HG03108 (cell line): ENCODE measurements around the gene MIS18A.

Experiments
- ATAC-seq: cut with Tn5 transposase; IDR thresholded peaks from one replicate; pipeline ENCODE4 v1.9.1; 2021; ENCODE audit warnings: moderate library complexity; ENCODE audit not compliant: unreplicated experiment

Gene MIS18A

DNA sequence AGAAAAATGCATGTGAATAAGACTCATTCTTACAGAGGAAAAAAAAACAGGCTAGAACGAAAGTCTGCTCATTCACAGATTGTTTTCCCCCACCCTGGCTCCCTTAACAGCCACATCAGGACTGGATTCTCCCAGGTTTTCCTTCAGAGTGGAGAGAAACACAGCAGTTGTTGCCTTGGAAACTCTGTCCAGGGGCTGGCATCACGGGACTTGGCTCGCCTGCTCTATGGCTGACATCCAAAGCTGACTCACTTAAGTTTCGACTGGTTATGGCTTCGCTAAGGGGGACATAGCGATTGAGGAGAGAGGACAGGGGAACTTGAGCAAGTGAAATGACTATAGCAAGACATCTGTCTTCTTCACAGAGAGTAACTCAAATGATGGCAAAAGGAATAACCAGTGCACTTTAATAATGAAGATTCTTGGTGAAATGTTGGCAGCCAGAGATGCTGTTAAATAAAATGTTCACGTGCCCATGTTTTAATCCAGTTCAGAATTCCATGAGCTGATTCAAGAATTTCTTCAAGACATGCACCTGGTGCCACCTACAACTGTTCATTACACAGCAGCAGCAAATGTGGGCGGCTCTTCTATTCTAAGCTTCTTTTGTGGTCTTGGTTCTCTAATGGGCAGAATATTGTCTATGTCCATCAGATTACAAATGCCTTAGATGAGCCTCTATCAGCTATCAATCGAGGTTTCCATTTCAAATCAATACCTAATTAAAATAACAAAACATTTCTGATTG lies 21.8 kb downstream of the MIS18A start:
- no peak for ATAC-seq

DNA sequence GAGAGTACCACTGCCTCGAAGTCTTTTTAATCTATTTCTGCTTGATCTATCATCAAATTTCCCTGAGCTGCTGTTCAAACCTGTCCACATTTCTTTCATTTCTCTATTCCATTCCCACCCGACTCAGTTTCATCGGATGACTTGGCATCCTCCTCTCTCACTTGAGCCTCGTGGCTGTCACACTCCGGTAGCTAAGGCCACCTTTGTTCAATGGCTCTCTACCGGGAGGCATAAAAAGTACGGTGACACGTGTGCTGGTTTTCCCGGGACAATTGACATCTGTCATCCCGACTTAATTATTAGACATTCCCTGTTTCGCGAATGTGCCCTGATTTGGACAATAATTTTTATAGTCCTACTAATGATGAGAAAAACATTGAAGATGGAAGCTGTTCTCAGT lies 22.6 kb downstream of the MIS18A start:
- ATAC-seq = no peak

- ATAC-seq = no peak
Observed at GRCh38 chr21:32253215-32253641, 25.6 kb downstream of the MIS18A start.

GRCh38 chr21:32252136-32252535 lies 26.7 kb downstream of the MIS18A start:
- no peak for ATAC-seq

DNA sequence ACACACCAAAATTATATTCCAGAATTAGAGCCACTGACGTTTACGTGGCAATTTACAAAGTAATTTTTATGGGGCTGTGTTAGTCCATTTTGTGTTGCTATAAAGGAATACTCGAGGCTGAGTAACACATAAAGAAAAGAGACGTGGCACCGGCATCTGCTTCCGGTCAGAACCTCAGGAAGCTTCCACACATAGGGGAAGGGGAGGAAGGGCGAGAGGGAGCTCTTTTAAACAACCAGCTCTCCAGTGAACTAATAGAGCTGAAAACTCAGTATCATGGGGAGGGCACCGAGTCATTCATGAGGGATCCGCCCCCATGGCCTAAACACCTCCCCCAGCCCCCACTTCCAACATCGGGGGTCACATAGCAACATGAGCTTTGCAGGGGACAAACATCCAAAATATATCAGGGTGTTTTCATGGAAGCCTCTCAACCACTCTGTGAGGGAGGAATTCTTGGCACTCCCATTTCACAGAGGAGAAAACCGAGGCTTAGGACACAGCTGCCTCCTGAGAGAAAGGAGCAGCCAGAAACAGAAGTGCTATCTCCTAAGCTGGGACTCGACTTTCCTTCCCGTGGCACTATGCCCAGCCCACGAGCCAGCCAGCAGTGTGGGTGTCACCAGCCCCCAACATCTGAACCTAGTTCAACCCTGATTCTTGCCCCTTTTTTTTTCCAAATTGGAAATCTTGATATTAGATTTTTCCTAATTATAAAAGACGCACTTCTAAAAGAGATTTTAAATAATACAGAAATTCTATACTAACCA lies 29.2 kb downstream of the MIS18A start:
- ATAC-seq = no peak

DNA sequence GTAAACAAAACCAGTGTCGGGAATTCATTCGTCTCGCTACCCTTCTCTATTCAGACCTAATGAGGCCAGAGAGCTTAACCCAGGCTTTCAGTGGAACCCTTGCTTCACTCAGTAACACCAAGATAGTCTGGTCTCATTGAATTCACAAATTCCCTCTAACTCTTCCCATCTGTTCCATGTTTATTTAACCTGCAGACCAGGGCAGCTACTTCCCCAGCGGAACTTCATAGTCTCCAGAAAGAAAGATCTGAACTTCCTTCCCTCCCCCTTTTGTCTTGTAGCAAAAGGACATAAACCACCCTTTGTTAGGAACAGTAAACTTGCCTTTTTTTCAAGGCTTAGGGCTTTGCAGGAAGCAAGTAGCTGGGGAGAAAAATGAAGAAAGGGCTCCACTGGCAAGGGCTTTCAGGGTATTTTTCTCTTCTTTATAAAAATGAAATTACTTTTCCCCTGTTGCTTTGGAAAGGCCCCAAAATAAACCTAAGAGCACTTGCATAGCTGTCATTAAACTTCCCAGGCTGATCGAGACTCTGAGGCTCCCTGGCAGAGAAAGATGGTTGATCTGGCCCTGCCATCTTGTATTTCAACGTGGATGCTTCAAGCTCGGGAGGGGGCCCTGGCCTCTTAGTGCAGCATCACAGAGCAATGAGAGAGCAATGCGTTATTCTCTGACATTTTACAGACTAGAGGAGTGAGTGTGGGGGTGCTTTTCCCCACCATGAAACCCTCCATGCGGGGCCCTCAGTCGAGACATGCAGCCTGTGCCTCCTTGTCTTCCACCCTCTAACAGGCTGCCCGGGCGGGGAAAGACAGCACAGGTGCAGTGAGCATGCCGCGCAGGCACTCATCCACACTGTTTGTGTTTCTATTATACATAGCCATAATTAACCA lies 30.0 kb downstream of the MIS18A start:
- ATAC-seq = no peak

- no peak for ATAC-seq
Observed at GRCh38 chr21:32246571-32247140, 32.2 kb downstream of the MIS18A start.

DNA sequence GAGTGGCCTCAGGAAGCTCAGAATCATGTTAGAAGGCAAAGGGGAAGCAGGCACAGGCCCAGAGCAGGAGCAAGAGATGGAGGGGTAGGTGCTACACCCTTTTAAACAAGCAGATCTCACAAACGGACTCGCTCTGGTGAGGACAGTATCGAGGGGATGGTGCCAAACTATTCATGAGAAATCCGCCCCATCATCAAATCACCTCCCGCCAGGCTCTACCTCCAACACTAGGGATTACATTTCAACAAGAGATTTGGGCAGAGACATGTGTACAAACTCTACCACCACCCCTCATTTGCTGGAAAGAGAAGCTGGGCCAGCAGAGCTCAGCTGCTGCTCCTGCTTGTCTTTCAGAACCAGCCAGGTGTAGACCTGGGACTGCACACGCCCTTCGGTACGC lies 32.9 kb downstream of the MIS18A start:
- no peak for ATAC-seq

GRCh38 chr21:32240851-32241687 lies 37.8 kb downstream of the MIS18A start:
- no peak for ATAC-seq

- no peak for ATAC-seq
Observed at GRCh38 chr21:32239551-32239950, 39.3 kb downstream of the MIS18A start.

- ATAC-seq = no peak
Observed at GRCh38 chr21:32238063-32238462, 40.8 kb downstream of the MIS18A start.

- ATAC-seq = no peak
Observed at GRCh38 chr21:32237021-32237420, 41.8 kb downstream of the MIS18A start.

- ATAC-seq = no peak
Observed at GRCh38 chr21:32233722-32234301, 45.0 kb downstream of the MIS18A start.

DNA sequence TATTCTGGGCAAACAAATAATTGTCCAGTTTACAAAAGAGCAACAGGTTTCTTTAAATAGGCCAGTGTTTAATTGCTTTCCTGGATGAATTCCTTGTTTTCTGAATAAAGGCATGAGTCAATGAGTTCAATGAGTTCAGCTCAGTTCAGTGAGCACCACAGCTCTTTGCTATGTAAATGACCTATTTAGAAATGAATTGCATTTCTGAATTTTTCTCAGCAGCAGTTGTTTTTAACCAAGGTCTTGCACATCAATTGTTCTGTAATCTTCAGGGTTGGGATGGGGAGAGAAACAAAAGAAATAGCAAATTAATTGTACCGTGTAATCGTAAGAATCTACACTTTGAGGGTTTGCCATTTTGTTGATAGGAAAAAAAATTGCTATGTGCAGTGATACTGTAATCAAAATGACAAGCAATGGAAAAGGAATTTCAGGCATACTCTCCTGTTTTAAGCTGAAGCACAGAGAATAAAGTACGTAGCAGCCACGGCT lies 45.7 kb downstream of the MIS18A start:
- no peak for ATAC-seq

- no peak for ATAC-seq
Observed at GRCh38 chr21:32226444-32226843, 52.4 kb downstream of the MIS18A start.
